Glomerular endothelial cell (primary cell): ENCODE results near the gene MACROD2. TPM values are rescaled to one million over a fixed set of nuclear protein-coding genes. Genes with fewer than 3 reads are reported as not detected.
A peak's percentile ranks its signal among the peaks of the same experiment; 100 is the strongest.
"Not testable (repeated sequence)": the region's sequence is repeated elsewhere in the genome, so short reads cannot be mapped to it uniquely, and the experiment has no call there.

Experiments used
- DNase-seq: peaks from one replicate; pipeline ENCODE4 v3.0.0-alpha.2; 2011; ENCODE audit warnings: low read depth, low spot score; ENCODE audit errors: extremely low read depth
- total RNA-seq: library from RNA; depleted of rRNA; stranded (reverse); fragments of >200 nt; gene quantifications from 2 replicates; pipeline ENCODE4 v1.2.3, GENCODE V29; 2015

The MACROD2 gene
- total RNA-seq = 0.58 and 0.76 TPM in 2 replicates

DNA sequence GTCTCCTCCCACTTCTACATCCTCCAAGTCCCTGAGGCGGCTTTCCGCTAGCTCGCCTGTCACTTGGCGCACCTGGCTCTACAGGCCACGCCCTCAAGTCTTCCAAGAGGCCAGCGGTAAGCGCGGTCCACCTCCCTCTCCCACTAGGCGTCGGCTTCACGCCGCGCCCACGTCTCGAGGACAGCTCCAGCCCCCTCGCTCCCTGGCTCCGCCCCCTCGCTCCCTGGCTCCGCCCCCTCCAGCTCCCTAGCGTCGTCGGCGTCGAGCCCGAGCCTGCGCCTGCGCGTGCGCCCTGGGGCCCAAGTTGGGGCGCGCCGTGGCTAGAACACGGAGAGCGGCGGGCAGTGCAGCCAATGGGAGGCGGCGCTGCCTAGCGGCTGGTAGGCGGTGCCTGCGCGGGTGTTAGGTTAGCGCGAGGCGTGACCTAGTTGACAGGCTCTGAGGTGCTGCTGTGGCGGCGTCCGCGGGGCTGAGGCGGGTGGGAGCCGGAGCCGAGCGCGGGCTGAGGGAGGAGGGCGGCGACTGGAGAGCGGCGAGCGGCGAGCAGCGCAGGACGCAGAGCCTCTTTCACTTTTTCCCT lies at the start of gene MACROD2:
Gene MACROD2, plus strand, starts transcription at position 431 of the 580 bp plus-strand sequence.
- DNase-seq = peak; percentile 9

DNA sequence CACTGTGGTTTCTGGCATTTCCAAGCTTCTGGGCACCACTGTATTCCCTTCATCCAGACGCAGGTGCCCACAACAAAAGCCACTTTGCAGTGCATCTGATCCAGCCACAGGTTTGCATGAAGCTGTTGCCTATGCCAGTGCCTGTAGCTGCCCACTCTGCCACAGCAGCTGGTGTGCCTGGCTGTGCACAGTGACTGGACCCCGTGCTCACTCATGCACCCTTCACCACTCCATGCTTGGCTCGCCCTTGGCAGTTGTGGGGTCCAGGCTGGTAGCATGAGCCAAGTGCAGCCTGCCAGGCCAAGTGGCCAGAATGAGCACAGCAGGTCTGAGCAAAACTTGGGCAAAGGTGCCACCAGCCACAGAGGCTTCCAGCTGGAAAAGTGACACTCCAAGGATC lies 47.6 kb upstream of the MACROD2 start:
- no peak for DNase-seq

DNA sequence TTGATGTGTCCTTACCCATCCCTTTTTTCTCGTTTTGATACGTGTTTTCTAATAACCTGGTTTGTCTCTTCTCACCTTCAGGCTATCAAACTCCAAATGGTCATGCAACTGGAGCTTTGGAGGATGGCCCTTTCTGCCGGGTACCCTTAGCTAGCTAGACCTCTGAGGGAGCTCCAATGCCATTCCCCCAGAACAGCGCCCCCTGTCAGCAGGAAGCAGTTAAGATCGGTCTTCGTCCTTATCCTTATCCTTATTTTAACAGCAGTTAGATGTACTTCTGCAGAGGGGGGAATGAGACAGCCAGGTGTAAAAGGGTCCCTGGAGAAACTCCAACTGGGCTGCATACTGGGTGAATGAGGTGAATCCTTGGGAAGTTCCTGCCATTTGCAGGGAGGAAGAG lies 42.1 kb upstream of the MACROD2 start:
- no peak for DNase-seq

GRCh38 chr20:13960119-13960518 lies 35.2 kb upstream of the MACROD2 start:
- DNase-seq = no peak

- no peak for DNase-seq
Measured at GRCh38 chr20:13960525-13960924, 34.8 kb upstream of the MACROD2 start.

DNA sequence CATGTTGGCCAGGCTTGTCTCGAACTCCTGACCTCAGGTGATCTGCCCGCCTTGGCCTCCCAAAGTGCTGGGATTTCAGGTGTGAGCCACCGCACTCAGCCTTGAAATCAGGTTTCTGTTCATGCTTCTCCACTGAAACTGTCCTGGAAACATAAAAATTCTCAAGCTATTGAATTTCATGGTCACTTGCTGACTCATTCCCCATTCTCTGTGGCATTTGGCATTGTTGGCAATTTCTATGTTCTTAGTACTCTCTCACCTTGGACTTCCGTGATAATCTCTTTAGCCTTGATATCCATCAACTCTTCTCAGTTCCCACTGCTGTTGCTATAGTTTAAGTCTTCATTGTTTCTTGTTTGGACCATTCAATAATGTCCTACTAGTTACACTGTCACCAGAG lies 11.1 kb upstream of the MACROD2 start:
- DNase-seq = no peak

- DNase-seq = no peak
Measured at GRCh38 chr20:13990465-13990864, 4.9 kb upstream of the MACROD2 start, which contains the start of gene SEL1L2. SEL1L2 (minus strand) TSS chr20:13990614; CDS start chr20:13990534, 80 bp downstream.

DNA sequence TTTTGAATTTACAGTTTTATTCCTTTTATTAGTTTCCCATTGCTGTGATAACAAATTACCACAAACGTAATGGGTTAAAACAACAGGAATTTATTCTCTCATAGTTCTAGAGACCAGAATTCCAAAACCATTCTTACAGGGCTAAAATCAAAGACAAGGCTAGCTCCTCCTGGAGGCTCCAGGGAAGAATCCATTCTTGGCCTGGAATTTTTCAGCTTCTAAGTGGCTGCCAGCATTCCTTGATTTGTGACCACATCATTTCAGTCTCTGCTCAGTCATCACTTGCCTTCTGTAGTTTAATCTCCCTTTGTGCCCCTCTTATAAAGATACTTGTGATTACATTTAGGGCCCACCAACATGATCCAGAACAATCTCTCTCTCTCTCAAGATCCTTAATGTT lies 4.0 kb upstream of the MACROD2 start:
- no peak for DNase-seq

DNA sequence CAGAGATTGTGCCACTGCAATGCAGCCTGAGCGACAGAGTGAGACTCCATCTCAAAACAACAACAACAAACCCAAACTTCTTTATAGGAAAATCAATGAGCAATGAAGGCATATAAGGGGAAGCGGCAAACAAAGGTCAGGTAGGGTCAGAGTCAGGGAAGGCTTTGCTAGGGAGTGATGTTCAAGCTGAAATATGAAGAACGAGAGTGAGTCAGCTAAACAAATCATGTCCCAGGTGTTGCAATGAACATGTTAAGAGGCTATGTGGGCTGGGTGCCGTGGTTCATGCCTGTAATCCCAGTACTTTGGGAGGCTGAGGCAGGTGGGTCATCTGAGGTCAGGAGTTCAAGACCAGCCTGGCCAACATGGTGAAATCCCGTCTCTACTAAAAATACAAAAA lies 3.4 kb upstream of the MACROD2 start:
- not testable (repeated sequence) for DNase-seq

GRCh38 chr20:13995841-13996240 lies 525 bp downstream of the MACROD2 start:
- no peak for DNase-seq

DNA sequence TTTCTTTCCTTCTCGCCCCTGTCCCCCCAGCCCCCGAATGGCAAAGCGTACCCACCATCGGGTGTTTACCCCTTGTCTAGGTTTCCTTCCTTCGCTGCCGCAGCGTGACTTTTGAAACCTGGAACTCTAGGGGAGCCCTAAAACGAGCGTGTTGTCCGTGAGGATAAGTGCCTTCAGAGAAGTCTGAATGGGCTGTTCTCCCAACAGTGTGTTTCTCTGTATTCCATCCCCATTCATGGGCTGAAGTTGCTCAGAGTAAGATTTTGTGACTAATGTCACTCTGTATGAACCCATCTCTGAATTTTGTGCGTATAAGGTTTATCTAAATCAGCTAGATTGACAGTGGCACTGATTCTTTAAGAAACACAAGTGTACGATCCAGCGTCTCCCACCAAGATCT lies 949 bp downstream of the MACROD2 start:
- DNase-seq = no peak

DNA sequence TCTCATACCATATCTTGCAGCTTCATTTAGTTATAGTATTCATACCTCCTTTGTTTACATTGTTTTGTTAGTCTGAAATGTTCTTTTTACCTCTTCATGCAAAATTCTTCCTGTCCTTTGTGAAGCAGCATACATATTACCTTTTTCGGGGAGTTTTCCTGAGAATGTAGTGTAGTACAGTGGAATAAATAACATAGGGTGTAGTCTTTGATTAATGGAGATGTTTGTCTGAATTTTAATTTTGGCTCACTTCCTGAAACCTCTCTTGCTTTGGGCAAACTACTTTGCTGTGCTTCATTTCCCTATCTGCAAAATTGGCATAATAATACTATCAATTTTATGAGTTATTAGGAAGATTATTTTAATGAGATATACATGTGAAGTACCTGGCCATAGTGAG lies 5.6 kb downstream of the MACROD2 start:
- no peak for DNase-seq

GRCh38 chr20:14005996-14006395 lies 10.7 kb downstream of the MACROD2 start:
- no peak for DNase-seq

GRCh38 chr20:14009208-14009607 lies 13.9 kb downstream of the MACROD2 start:
- no peak for DNase-seq

DNA sequence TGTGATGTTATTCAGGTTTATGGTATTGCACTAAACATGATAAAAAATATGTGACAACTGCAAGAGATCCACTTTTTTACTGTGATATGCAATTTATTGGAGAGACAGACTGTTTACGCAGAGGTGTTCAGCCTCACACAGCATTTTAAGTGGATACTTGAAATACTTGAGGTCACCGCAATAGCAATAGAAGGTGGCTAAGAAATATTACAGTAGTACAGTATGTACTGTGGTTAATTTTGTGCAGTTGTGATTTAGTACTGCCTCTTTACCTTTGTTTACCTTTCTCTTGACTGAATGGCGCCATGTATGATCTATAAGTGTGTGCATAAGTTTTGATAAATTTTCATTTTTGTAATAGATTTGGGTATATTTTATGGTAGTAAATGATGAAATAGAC lies 17.4 kb downstream of the MACROD2 start:
- DNase-seq = no peak

DNA sequence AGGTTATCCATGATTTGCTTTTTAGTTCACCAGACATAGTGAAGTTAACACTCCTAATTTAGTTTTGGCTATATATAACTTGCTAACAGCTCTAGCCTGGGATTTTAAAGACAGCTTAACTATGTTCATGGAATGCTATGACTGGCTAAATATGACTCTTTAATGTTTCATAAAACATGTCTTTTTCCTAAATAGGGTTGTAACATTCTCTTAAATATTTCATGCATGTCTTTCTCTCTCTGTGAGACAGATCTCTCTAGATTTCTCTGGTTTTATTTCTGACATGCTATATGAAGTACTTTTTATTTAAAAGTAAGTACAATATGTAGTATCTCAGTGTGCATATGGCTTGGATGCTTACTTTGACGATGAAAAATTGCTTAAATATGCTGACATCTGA lies 35.7 kb downstream of the MACROD2 start:
- DNase-seq = no peak

GRCh38 chr20:14033310-14033709 lies 38.0 kb downstream of the MACROD2 start:
- DNase-seq = no peak

DNA sequence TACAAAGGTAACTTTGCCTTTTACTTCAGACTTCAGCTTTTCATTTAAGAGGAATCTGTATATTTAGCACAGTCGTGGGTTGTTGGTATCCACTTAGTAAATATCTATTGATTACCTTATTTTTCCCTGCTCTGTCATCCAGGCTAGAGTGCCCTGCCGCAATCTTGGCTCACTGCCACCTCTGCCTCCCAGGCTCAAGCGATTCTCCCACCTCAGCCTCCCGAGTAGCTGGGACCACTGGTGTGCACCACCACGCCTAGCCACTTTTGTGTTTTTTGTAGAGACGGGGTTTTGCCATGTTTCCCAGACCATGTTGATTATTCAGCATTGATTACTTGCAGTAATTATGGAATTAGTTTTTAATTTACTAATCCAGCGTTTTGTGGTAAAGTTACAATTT lies 41.3 kb downstream of the MACROD2 start:
- no peak for DNase-seq

DNA sequence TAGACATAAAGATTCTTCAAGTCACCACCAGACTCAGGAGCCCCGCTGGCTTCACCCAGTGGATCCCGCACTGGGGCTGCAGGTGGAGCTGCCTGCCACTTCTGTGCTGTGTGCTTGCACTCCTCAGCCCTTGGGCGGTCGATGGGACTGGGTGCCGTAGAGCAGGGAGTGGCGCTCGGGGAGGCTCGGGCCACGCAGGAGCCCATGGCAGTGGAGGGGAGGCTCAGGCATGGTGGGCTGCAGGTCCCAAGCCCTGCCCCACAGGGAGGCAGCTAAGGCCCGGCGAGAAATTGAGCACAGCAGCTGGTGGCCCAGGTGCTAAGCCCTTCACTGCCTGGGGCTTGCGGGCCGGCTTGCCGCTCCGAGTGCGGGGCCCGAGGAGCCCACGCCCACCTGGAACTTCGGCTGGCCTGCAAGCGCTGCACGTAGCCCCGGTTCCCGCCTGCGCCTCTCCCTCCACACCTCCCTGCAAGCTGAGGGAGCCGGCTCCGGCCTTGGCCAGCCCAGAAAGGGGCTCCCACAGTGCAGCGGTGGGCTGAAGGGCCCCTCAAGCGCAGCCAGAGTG lies 49.5 kb downstream of the MACROD2 start:
- not testable (repeated sequence) for DNase-seq

- no peak for DNase-seq
Measured at GRCh38 chr20:14046534-14046933, 51.2 kb downstream of the MACROD2 start.

DNA sequence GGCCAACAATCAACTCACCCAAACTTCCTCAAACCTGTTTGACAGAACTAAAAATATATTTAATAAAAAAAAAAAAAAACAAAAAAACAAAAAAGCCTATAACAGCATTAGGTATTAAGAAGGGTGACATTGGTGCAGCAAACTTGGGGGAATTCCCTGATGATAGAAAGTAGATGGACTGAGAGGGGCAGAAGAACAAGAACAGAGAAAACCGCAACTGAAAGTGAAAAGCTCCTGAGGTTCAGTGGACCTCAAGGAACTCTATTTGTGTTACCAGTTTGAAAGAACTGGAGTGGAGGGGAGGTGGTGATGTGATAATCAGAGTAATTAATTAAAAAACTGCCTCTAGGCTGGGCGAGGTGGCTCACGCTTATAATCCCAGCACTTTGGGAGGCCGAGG lies 53.8 kb downstream of the MACROD2 start:
- no peak for DNase-seq

GRCh38 chr20:14051454-14051853 lies 56.1 kb downstream of the MACROD2 start:
- no peak for DNase-seq
